Adrenal gland (tissue), 5 donors: Measurements from ENCODE around the gene RBBP5.

Source experiments
- POLR2A ChIP-seq, 2 donors: fragments of 450-650 bp; IDR thresholded peaks; one replicate each; pipeline ENCODE4 v1.6.1; 2017; ENCODE audit warnings: antibody characterized with exemption in 2 of 2, mild to moderate bottlenecking in 2 of 2, moderate library complexity in 1 of 2
- TF ChIP-seq, protein P1 (sequence below), 6 experiments: fragments of 450-650 bp in 4 of 6; fragments of 200-600 bp in 2 of 6; sonication (generic) in 1 of 6; IDR thresholded peaks; 1 replicate in 5 of 6; 2 replicates in 1 of 6; pipeline versions ENCODE4 v1.5.1 to v1.8.0; 2016 to 2021; ENCODE audit warnings: antibody characterized with exemption in 6 of 6, mild to moderate bottlenecking in 2 of 6, moderate library complexity in 1 of 6
- donor health status: DM: no; HTN: no; CAD: no.

- TF ChIP-seq, protein P1, sequence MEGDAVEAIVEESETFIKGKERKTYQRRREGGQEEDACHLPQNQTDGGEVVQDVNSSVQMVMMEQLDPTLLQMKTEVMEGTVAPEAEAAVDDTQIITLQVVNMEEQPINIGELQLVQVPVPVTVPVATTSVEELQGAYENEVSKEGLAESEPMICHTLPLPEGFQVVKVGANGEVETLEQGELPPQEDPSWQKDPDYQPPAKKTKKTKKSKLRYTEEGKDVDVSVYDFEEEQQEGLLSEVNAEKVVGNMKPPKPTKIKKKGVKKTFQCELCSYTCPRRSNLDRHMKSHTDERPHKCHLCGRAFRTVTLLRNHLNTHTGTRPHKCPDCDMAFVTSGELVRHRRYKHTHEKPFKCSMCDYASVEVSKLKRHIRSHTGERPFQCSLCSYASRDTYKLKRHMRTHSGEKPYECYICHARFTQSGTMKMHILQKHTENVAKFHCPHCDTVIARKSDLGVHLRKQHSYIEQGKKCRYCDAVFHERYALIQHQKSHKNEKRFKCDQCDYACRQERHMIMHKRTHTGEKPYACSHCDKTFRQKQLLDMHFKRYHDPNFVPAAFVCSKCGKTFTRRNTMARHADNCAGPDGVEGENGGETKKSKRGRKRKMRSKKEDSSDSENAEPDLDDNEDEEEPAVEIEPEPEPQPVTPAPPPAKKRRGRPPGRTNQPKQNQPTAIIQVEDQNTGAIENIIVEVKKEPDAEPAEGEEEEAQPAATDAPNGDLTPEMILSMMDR (IDR thresholded peaks at IDR 0.05), result no peak
- no peak for TF ChIP-seq POLR2A (IDR thresholded peaks at IDR 0.05)
These were observed 47.5 kb upstream of the RBBP5 start for GRCh38 chr1:205169248-205169647.
